AG09309 (cell line): Measurements from ENCODE around the gene MAP4.

Experiments
- DNase-seq: peaks from one replicate; pipeline ENCODE4 v3.0.0-alpha.2; 2010; ENCODE audit warnings: low read depth
- H3K4me3 ChIP-seq: 2 replicates; pipeline ENCODE4 v1.5.1; 2011; ENCODE audit warnings: mild to moderate bottlenecking, low read depth, low read length, moderate library complexity; ENCODE audit not compliant: control insufficient read depth
- CTCF ChIP-seq: IDR thresholded peaks from 2 replicates; pipeline ENCODE4 v1.5.1; 2011; ENCODE audit warnings: mild to moderate bottlenecking, low read depth, low read length, inconsistent platforms; ENCODE audit not compliant: insufficient read depth, control insufficient read depth; ENCODE audit errors: missing control alignments

The MAP4 gene

GRCh38 chr3:47859956-47860605 is 156.1 kb downstream of the MAP4 start:
- no peak for DNase-seq
- no peak for TF ChIP-seq CTCF
- H3K4me3 ChIP-seq, result no peak overlapping the region

GRCh38 chr3:47857151-47857550 is 159.1 kb downstream of the MAP4 start:
- TF ChIP-seq CTCF, result no peak
- H3K4me3 ChIP-seq, result no peak overlapping the region
- DNase-seq, result no peak

- no peak for DNase-seq
- TF ChIP-seq CTCF, result no peak
- H3K4me3 ChIP-seq, result no peak overlapping the region
Measured at GRCh38 chr3:47856669-47857068, 159.5 kb downstream of the MAP4 start.

GRCh38 chr3:47855461-47856383 is 160.5 kb downstream of the MAP4 start:
- H3K4me3 ChIP-seq, result no peak overlapping the region
- no peak for DNase-seq
- TF ChIP-seq CTCF, result no peak

- H3K4me3 ChIP-seq, result no peak overlapping the region
- no peak for DNase-seq
- no peak for TF ChIP-seq CTCF
Measured at GRCh38 chr3:47854720-47855455, 161.3 kb downstream of the MAP4 start.

GRCh38 chr3:47854267-47854666 is 161.9 kb downstream of the MAP4 start:
- no peak overlapping the region for H3K4me3 ChIP-seq
- TF ChIP-seq CTCF, result no peak
- no peak for DNase-seq
